Adrenal gland (tissue), 12 donors: Measurements from ENCODE around the gene CRELD2. TPM values are rescaled to one million over a fixed set of nuclear protein-coding genes. Genes with fewer than 3 reads are reported as not detected.
A peak's percentile ranks its signal among the peaks of the same experiment; 100 is the strongest.

ENCODE experiments used
- DNase-seq, 7 donors: peaks; one replicate each; pipeline ENCODE4 v3.0.0-alpha.2; 2019 to 2020
- H3K27ac ChIP-seq, 5 donors: fragments of 200-600 bp; sonication (generic) in 4 of 5; 1 replicate in 3 of 5; 2 replicates in 2 of 5; pipeline versions ENCODE4 v1.5.1 to v1.8.0; 2016 to 2020; ENCODE audit warnings: mild to moderate bottlenecking in 1 of 5
- H3K27me3 ChIP-seq: fragments of 200-600 bp; 2 replicates; pipeline ENCODE4 v1.8.0; 2021
- H3K36me3 ChIP-seq, 2 donors: fragments of 200-600 bp; replicated peaks in 1 of 2; 1 replicate in 1 of 2; 2 replicates in 1 of 2; pipeline versions ENCODE4 v1.5.1 to v1.8.0; 2018 to 2022
- H3K4me1 ChIP-seq, 2 donors: fragments of 200-600 bp; replicated peaks in 1 of 2; 1 replicate in 1 of 2; 2 replicates in 1 of 2; pipeline versions ENCODE4 v1.5.1 to v1.8.0; 2018 to 2021
- H3K4me3 ChIP-seq, 4 donors: fragments of 200-600 bp; sonication (generic) in 3 of 4; one replicate each; pipeline ENCODE4 v1.5.1; 2016 to 2018
- H3K9me3 ChIP-seq, 3 donors: fragments of 200-600 bp; sonication (generic) in 1 of 3; replicated peaks in 1 of 3; 1 replicate in 2 of 3; 2 replicates in 1 of 3; pipeline versions ENCODE4 v1.5.1 to v1.8.0; 2016 to 2021
- POLR2A ChIP-seq, 2 donors: fragments of 450-650 bp; IDR thresholded peaks; one replicate each; pipeline ENCODE4 v1.6.1; 2017; ENCODE audit warnings: antibody characterized with exemption in 2 of 2, mild to moderate bottlenecking in 2 of 2, moderate library complexity in 1 of 2
- WGBS, 4 donors: extraction: QIAGEN DNeasy Blood & Tissue Kit in 2 of 4; methylation state at CpG; one replicate each; pipeline versions ENCODE4 v1.1.5 to v1.1.7; 2013 to 2017; 5-methylcytosine and 5-hydroxymethylcytosine counted together
- intact Hi-C, 2 donors: fragments of 100-400 bp; cut with DNase I; formaldehyde crosslinking; loops; one replicate each; pipeline versions ENCODE4 v1.14.1 to v1.15.0; 2022 to 2023
- polyA plus RNA-seq, 3 donors: library from polyadenylated mRNA; stranded (reverse); fragments of 200-250 nt in 2 of 3; fragments of 350-450 nt in 1 of 3; fragmentation: Illumina TruSeq in 1 of 3; extraction: RNeasy Lipid Tissue Mini Kit (QIAGEN cat#74804) in 1 of 3; gene quantifications; one replicate each; pipeline ENCODE4 v1.2.3, GENCODE V29; 2013 to 2014
- total RNA-seq, 9 donors: library from RNA; depleted of rRNA in 4 of 9; stranded (reverse); fragments of >200 nt in 4 of 9; fragments of 120-200 nt in 1 of 9; fragmentation: NEBNext Ultra II Directional in 1 of 9; extraction: Animal tissue kit (Norgen Biotek cat#: 25700) in 1 of 9; gene quantifications; one replicate each; pipeline versions ENCODE4 v1.1.0 to v1.2.4, GENCODE V29; 2013 to 2023
- TF ChIP-seq, protein P1 (sequence below), 6 experiments: fragments of 450-650 bp in 4 of 6; fragments of 200-600 bp in 2 of 6; sonication (generic) in 1 of 6; IDR thresholded peaks; 1 replicate in 5 of 6; 2 replicates in 1 of 6; pipeline versions ENCODE4 v1.5.1 to v1.8.0; 2016 to 2021; ENCODE audit warnings: antibody characterized with exemption in 6 of 6, mild to moderate bottlenecking in 2 of 6, moderate library complexity in 1 of 6
- donor health status: healthy with polysubstance abuse.
- donor health status: Bipolar disorder and iron deficiency.
- donor health status: DM: yes; HTN: yes; CAD: no.
- donor health status: DM: no; HTN: no; CAD: no.
- donor health status: DM: no; HTN: no; CAD: no.
- donor health status: DM: yes; HTN: yes; CAD: no.

The CRELD2 gene
- total and polyA plus RNA-seq, 12 donors: 14.5 to 63.4 (median 36.2) TPM

DNA sequence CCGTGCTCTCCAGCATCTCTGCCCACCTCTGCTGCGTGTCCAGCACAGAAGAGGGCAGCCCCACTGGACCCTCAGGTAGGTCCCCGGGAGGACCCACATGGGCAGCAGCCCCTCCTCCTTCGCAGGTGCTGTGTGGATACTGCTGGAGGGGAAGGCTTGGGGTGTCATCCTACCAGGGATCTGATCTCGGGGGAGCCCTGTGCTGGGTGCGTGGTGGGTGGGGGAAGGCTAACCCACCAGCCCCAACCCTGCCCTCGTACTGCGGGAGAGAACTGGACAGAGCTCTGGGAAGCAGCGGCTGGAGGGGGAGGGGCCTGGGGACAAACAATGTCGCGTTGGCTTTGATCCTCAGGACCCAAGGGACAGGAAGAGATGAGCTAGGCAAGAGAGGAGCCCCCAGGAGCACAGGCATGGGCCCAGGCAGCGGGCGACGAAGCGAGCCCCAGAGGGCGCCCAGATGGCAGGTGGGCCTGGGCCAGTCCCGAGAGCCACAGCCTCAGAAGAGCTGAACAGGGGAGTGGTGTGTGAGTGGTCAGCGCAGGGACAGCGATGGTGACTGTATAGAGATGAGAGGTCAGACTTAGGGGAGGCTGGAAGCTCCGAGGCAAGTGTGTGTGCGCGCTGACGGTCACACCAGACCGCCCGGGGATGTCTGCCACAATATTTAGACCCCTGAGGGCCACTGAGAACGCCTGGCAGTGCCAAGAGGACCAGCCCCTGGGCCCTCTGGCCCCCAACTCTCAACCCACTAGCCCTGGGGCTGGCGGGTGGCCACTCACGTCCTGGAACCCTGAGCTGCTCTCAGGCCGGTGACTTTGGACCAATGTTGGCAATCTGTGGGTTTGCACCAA, 40.7 kb downstream of the CRELD2 start:
- 76 to 90% (median 84%) methylated on average over 12 to 29 of the region's 29 CpGs for WGBS, 4 donors

DNA sequence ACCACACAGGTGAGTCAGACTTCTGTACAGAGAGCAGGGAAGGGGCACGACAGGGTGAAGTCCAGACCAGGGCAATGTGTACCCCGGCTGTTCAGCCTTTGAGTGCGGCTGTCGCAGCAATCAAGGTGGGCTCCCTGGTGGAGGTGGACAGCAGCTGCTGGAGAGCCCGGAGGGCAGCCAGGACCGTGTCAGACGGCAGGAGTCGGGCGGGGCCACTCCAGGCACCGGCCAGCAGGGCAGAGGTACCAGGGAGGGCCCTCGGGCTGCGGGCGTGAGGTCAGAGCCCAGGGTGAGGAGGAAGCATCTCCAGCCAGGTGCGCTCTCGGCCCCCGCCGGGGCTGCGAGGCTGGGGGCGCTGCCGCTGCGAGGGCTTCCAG, 41.3 kb downstream of the CRELD2 start:
- Histone ChIP-seq H3K9me3 (no peaks in the 10 kb centered on the region), H3K27me3 (no peaks in the 10 kb centered on the region), H3K27ac (peak overlapping the region; percentile 54 to 100 (median 94)), H3K4me1 (peaks cover 27 to 32% of the 10 kb centered on the region in 2 donors), H3K36me3 (peaks cover 0 to 18% of the 10 kb centered on the region in 2 donors), H3K4me3 (peak overlapping the region in 2 of 4 donors; percentile 28 to 99)
- 8 to 39% (median 12%) methylated on average over 5 to 21 of the region's 21 CpGs; no CpG with 5 or more reads in 1 of the 4 donors for WGBS, 4 donors
- DNase-seq: peak in 3 of 7 donors; percentile 51 to 74 (median 62)
- intact Hi-C loops: no loop called here
- TF ChIP-seq, protein P1, sequence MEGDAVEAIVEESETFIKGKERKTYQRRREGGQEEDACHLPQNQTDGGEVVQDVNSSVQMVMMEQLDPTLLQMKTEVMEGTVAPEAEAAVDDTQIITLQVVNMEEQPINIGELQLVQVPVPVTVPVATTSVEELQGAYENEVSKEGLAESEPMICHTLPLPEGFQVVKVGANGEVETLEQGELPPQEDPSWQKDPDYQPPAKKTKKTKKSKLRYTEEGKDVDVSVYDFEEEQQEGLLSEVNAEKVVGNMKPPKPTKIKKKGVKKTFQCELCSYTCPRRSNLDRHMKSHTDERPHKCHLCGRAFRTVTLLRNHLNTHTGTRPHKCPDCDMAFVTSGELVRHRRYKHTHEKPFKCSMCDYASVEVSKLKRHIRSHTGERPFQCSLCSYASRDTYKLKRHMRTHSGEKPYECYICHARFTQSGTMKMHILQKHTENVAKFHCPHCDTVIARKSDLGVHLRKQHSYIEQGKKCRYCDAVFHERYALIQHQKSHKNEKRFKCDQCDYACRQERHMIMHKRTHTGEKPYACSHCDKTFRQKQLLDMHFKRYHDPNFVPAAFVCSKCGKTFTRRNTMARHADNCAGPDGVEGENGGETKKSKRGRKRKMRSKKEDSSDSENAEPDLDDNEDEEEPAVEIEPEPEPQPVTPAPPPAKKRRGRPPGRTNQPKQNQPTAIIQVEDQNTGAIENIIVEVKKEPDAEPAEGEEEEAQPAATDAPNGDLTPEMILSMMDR (IDR thresholded peaks at IDR 0.05): peak in 1 of 6 experiments; percentile 29
- no peak for TF ChIP-seq POLR2A (IDR thresholded peaks at IDR 0.05)

More for the DNA sequence above, 40.7 kb downstream of the CRELD2 start:
- peaks cover 0 to 17% of the 10 kb centered on the region in 2 donors for H3K36me3 ChIP-seq
- H3K9me3 ChIP-seq: no peaks in the 10 kb centered on the region
- DNase-seq: peak in 5 of 7 donors; percentile 30 to 65 (median 50)
- H3K4me1 ChIP-seq: peaks cover 21 to 30% of the 10 kb centered on the region in 2 donors
- H3K27me3 ChIP-seq: no peaks in the 10 kb centered on the region
- peak overlapping the region in 4 of 5 donors; percentile 92 to 100 (median 95) for H3K27ac ChIP-seq
- TF ChIP-seq POLR2A (IDR thresholded peaks at IDR 0.05): no peak
- TF ChIP-seq, protein P1 (IDR thresholded peaks at IDR 0.05): no peak
- H3K4me3 ChIP-seq: peak overlapping the region in 1 of 4 donors; percentile 99
- intact Hi-C loops: no loop called here

DNA sequence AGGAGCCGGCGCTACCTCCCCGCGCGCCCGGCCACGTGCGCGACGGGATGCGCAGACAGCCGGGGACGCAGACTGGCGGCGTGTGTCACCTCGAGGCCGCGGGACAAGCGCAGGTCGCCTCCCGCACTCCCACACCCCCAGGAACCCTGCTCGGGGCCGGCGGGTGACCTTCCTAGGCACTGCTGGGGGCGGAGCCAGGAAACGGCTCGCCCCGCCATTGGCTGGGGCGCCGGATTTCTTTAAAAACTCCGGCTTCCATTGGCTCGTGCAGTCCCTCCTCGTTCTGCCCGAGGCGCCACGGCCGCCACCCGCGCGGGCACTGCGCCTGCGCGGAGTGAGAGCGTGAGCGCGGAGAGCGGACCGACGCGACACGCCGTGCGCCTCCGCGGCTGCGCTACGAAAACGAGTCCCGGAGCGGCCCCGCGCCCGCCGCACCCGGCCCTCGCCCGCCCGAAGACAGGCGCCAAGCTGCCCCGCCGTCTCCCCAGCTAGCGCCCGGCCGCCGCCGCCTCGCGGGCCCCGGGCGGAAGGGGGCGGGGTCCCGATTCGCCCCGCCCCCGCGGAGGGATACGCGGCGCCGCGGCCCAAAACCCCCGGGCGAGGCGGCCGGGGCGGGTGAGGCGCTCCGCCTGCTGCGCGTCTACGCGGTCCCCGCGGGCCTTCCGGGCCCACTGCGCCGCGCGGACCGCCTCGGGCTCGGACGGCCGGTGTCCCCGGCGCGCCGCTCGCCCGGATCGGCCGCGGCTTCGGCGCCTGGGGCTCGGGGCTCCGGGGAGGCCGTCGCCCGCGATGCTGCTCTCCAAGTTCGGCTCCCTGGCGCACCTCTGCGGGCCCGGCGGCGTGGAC, 41.9 kb downstream of the CRELD2 start, which contains the start of gene PIM3:
Gene PIM3 (plus strand): TSS at position 614 of the 846 bp plus-strand sequence. CDS start 176 bp downstream, at position 790.
- peak; percentile 94 to 97 (median 96) for DNase-seq
- Histone ChIP-seq H3K4me3 (peak within 1 kb of the TSS; percentile 48 to 99 (median 76)), H3K36me3 (peaks cover 0 to 18% of the 10 kb centered on the region in 2 donors), H3K4me1 (peaks cover 30 to 38% of the 10 kb centered on the region in 2 donors), H3K27me3 (no peaks in the 10 kb centered on the region), H3K9me3 (no peaks in the 10 kb centered on the region), H3K27ac (peak within 1 kb of the TSS; percentile 60 to 100 (median 94))
- WGBS, 4 donors: 0% methylated on average over 116 to 137 of the region's 137 CpGs; no CpG with 5 or more reads in 2 of the 4 donors
- intact Hi-C loops: no loop called here
- TF ChIP-seq, protein P1 (IDR thresholded peaks at IDR 0.05): peak in 1 of 6 experiments; percentile 17
- peak; percentile 86 to 97 for TF ChIP-seq POLR2A (IDR thresholded peaks at IDR 0.05)
